GM12873 (cell line): ENCODE measurements around the gene CHST11.

Experiments used
- TF ChIP-seq, protein P1 (sequence below): IDR thresholded peaks from 2 replicates; pipeline ENCODE4 v1.5.1; 2012; ENCODE audit warnings: low read depth, mild to moderate bottlenecking, moderate library complexity, low read length, control low read depth; ENCODE audit not compliant: insufficient read depth; ENCODE audit errors: missing control alignments

CHST11 gene

GRCh38 chr12:104557488-104558195 lies 100.9 kb downstream of the CHST11 start:
- TF ChIP-seq, protein P1, sequence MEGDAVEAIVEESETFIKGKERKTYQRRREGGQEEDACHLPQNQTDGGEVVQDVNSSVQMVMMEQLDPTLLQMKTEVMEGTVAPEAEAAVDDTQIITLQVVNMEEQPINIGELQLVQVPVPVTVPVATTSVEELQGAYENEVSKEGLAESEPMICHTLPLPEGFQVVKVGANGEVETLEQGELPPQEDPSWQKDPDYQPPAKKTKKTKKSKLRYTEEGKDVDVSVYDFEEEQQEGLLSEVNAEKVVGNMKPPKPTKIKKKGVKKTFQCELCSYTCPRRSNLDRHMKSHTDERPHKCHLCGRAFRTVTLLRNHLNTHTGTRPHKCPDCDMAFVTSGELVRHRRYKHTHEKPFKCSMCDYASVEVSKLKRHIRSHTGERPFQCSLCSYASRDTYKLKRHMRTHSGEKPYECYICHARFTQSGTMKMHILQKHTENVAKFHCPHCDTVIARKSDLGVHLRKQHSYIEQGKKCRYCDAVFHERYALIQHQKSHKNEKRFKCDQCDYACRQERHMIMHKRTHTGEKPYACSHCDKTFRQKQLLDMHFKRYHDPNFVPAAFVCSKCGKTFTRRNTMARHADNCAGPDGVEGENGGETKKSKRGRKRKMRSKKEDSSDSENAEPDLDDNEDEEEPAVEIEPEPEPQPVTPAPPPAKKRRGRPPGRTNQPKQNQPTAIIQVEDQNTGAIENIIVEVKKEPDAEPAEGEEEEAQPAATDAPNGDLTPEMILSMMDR: no peak

- TF ChIP-seq, protein P1: no peak
Measured at GRCh38 chr12:104560881-104561280, 104.1 kb downstream of the CHST11 start.

GRCh38 chr12:104562763-104563162 lies 106.0 kb downstream of the CHST11 start:
- TF ChIP-seq, protein P1: no peak

DNA sequence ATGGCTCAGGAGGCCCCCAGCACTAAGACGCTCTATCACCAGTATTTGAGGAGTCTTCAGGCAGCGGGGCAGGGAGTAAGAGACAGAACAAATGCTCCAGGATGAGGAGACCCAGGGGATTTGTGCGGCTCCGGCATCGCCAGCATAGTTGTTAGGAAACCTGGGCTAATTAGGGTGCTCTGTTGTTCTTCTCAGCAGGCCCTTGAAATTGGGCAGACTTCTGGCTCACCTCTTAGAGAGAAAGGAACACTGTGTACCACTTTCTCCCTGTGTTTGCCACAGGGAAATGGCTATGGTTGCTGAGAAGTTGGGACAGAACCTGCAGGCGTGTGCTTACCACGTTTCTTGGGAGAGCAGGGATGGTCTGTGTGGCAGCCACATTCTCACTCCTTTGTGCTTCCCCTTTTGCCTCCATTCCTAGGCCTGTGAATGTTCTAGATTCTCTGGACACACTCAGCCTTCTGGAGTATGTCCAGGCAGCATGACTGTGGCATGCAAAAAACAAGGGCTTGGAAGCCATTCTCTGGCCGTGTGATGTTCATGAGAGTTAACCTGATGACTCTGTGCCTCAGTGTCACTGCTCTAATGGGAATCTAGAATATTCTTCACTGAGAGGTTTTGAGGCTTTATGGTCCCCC lies 109.0 kb downstream of the CHST11 start:
- TF ChIP-seq, protein P1: no peak

- TF ChIP-seq, protein P1: no peak
Measured at GRCh38 chr12:104566244-104566993, 109.7 kb downstream of the CHST11 start.

- TF ChIP-seq, protein P1: no peak
Measured at GRCh38 chr12:104567832-104568486, 111.2 kb downstream of the CHST11 start.

DNA sequence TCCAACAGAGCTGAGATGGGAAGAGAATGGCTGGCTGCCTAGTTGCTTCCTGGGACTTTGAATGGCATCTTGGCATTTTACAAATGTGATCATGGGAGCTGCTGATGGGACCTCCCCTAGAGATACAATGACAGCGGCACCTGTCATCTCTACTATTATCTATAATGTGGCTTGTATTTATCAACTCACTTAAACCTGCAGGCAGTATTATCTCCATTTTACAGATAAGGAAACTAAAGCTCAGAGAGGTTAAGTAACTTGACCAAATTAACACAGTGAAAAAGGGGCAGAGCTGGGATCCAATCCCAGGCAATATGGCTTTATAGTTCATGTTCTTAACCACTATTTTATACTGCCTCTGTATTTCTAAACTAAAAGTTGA lies 111.7 kb downstream of the CHST11 start:
- TF ChIP-seq, protein P1: no peak
